GM21381 (cell line): Measurements from ENCODE around the gene PHACTR1.

ENCODE experiments used
- ATAC-seq: cut with Tn5 transposase; IDR thresholded peaks from one replicate; pipeline ENCODE4 v1.9.1; 2021; ENCODE audit warnings: mild to moderate bottlenecking, moderate library complexity; ENCODE audit not compliant: unreplicated experiment

PHACTR1 gene

GRCh38 chr6:13248584-13248985 lies 532.0 kb downstream of the PHACTR1 start:
- no peak for ATAC-seq

- ATAC-seq = no peak
Measured at GRCh38 chr6:13248994-13249393, 532.4 kb downstream of the PHACTR1 start.

GRCh38 chr6:13249817-13250216 lies 533.2 kb downstream of the PHACTR1 start:
- ATAC-seq = no peak

GRCh38 chr6:13250703-13251102 lies 534.1 kb downstream of the PHACTR1 start:
- no peak for ATAC-seq

- ATAC-seq = no peak
Measured at GRCh38 chr6:13251242-13251641, 534.7 kb downstream of the PHACTR1 start.

GRCh38 chr6:13252790-13253189 lies 536.2 kb downstream of the PHACTR1 start:
- ATAC-seq = no peak

GRCh38 chr6:13253272-13253671 lies 536.7 kb downstream of the PHACTR1 start:
- no peak for ATAC-seq

- no peak for ATAC-seq
Measured at GRCh38 chr6:13256266-13257001, 539.9 kb downstream of the PHACTR1 start.

GRCh38 chr6:13259393-13259792 lies 542.8 kb downstream of the PHACTR1 start:
- peak; percentile 35 for ATAC-seq

- ATAC-seq = no peak
Measured at GRCh38 chr6:13260101-13260598, 543.6 kb downstream of the PHACTR1 start.

- ATAC-seq = no peak
Measured at GRCh38 chr6:13260831-13261230, 544.3 kb downstream of the PHACTR1 start.

- ATAC-seq = peak; percentile 57
Measured at GRCh38 chr6:13261464-13261994, 545.0 kb downstream of the PHACTR1 start.

GRCh38 chr6:13262302-13263230 lies 546.0 kb downstream of the PHACTR1 start:
- ATAC-seq = no peak

GRCh38 chr6:13263669-13264068 lies 547.1 kb downstream of the PHACTR1 start:
- no peak for ATAC-seq

GRCh38 chr6:13267142-13267651 lies 550.6 kb downstream of the PHACTR1 start:
- ATAC-seq = no peak

- no peak for ATAC-seq
Measured at GRCh38 chr6:13268913-13269518, 552.4 kb downstream of the PHACTR1 start.

- peak; percentile 54 for ATAC-seq
Measured at GRCh38 chr6:13272131-13273046, 555.8 kb downstream of the PHACTR1 start.

- no peak for ATAC-seq
Measured at GRCh38 chr6:13273202-13273930, 556.8 kb downstream of the PHACTR1 start.
